Right ventricle myocardium superior (tissue), 1 donor: ENCODE data around the gene CCT5. TPM values are rescaled to one million over a fixed set of nuclear protein-coding genes. Genes with fewer than 3 reads are reported as not detected.
"Not testable (repeated sequence)": the region's sequence is repeated elsewhere in the genome, so short reads cannot be mapped to it uniquely, and the experiment has no call there.

Experiments
- ATAC-seq: fragments of 200-7000 bp; cut with Tn5 transposase; one replicate; pipeline ENCODE4 v1.9.1; 2020; ENCODE audit warnings: mild to moderate bottlenecking; ENCODE audit not compliant: poor library complexity
- DNase-seq: peaks from one replicate; pipeline ENCODE4 v3.0.0-alpha.2; 2020
- intact Hi-C: fragments of 100-400 bp; cut with DNase I; formaldehyde crosslinking; loops from one replicate; pipeline ENCODE4 v1.11.2; 2022
- total RNA-seq: library from RNA; stranded (reverse); fragmentation: NEBNext Ultra II Directional; extraction: Animal tissue kit (Norgen Biotek cat#: 25700); gene quantifications from one replicate; pipeline ENCODE4 v1.2.1, GENCODE V29; 2021
- donor health status: DM: no; HTN: yes; CAD: no; lungs with severe emphysema.

CCT5 gene
- total RNA-seq, 1 donor from 2014 or later = 92.8 TPM

DNA sequence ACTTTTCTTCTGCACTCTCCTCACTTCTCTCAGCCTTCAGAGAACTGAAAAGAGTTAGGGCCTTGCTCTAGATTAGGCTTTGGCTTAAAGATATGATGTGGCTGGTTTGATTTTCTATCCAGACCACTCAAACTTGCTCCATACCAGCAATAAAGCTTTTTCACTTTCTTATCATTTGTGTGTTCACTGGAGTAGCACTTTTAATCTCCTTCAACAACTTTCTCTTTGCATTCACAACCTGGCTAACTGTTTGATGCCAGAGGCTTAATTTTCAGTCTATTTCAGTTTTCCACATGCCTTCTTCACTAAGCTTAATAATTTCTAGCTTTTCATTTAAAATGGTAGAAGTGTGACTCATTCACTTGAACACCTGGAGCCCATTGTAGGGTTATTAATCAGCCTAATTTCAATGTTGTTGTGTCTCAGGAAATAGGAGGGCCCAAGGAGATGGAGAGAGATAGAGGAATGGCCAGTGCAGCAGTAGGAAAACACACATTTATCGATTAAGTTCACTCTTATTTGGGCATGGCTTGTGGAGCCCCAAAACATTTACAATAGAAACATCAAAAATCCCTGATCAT lies 6.3 kb upstream of the CCT5 start:
- intact Hi-C loops = no loop called here

DNA sequence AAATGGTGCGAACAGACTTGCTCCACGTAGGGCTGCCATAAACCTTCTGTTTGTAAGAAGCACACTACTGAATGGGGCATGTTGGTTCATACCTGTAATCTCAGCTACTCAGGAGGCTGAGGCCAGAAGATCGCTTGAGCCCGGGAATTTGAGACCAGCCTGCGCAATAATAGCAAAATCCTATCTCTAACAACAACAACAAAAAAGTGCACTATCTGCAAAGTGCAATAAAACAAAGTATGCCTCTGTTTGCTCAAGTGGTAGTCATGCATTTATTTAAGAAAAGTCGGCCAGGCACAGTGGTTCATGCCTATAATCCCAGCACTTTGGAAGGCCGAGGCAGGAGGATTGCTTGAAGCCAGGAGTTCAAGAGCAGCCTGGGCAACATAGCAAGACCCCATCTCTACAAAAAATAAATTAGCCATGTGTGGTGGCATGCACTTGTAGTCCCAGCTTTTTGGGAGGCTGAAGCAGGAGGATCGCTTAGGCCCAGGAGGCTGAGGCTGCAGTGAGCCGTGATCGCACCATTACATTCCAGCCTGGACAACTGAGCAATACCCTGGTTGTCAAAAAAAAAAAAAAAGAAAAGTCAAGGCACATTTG lies 5.6 kb upstream of the CCT5 start:
- ATAC-seq (no peak), DNase-seq (no peak)
- intact Hi-C loops = no loop called here

More for the DNA sequence above, 6.3 kb upstream of the CCT5 start:
- no peak for ATAC-seq
- DNase-seq = no peak

DNA sequence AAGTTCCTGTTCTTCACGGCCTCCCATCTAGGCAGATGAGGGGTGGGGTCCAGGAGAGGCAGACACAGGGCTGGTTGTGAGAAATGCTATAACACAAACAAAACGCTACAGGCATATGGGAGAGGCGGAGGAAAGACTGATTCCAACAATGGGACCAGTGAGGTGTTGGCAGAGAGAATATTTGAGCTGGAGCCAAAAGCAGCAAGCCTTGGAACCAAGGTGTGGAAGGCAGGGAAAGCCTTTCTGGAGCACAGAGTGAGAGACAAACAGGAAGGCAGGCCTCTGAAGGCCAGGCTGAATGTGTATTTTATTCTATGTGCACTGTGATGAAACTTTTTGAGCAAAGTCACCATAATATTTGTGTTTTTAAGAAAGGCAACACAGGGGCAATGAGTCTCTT lies 3.3 kb upstream of the CCT5 start:
- DNase-seq = no peak
- no peak for ATAC-seq
- intact Hi-C loops = no loop called here

DNA sequence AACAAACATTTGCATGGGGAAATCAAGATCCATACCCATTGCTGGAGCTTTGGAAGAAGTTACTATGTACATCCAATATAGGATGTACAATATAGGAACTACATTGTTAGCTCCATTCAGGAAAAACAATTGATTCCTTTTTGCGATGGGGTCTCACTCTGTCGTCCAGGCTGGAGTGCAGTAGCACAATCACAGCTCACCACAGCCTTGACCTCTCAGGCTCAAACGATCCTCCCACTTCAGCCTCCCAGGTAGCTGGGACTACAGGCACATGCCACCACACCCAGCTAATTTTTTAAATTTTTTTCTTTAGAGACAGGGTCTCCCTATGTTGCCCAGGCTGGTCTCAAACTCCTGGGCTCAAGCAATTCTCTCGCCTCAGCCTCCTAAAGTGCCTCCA lies 2.9 kb upstream of the CCT5 start:
- DNase-seq, intact Hi-C loops, ATAC-seq: not testable (repeated sequence)

DNA sequence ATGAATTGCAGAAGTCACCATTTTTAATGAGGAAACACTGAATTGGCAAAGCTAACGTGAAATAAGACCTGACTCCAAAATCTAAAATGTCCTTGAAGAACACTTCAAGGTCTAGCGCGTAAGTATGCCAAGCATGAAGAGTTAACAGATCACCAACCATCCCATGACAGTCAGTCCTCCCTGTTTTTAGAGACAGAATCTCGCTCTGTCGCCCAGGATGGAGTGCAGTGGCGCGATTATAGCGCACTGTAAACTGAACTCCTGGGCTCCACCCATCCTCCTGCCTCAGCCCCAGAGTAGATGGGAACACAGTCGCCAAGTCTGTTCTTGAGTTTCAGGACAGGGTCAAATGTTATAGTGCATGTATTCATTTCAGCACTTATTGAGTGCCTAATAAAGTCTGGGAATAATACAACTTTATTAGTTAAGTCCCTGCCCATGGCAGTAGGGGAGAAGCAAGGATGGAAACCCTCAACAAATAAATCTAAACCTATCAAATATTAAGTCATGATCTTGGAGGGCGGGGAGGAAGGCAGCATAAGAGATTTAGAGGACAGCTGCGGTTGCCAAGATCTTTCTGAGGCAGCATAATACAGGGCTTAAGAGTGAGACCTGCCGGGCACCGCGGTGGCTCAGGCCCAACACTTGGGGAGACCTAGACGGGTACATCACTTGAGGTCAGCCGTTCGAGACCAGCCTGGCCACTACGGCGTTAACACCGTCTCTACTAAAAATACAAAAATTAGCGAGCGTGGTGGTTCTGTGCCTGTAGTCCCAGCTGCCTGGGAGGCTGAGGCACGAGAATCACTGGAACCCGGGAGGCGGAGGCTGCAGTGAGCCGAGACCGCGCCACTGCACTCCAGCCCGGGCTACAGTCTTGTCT lies 1.5 kb upstream of the CCT5 start:
- ATAC-seq = peak; percentile 0
- DNase-seq = peak; percentile 54
- intact Hi-C loops = no loop called here

DNA sequence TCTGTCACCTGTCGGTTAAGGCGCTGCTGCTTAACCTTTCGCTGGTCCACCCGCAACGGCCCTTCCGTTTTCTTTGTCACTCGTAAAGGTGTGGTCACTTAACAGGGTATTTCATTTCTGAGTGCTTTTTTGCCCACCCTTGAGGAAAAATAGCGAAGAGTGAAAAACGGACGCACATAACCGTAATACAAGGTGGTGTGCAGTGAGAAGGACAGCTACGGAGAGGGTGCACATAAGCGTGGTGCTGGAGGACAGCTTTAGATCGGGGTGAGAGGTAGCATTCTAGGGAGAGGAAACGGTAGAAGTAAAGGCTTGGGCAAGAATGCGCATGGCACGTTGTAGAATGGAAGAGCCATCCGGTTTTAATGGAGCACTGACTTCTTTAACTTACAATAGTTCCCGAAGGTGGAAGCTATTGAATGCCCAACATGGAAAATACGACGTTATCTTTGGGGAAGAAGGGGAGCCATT lies 761 bp downstream of the CCT5 start:
- ATAC-seq (no peak), DNase-seq (no peak)
- intact Hi-C loops = no loop called here

DNA sequence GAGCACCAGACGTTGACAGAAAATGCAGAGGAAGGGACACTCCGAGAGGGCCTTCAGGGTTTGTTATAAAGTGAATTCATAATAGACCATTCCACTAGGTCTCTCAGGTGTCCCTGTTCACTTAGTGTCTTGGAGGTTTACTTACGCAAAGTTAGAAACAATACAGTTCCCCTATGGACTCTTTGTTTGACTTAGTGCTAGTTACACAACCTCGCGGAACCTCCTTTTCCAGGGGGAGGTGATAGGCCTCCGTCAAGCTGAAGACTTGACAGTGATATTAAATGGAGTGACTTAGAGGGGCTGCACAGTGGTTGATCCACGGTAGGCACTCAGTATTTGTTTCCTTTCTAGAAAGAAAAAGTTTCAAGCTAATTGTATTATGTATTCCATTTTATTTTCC lies 1.3 kb downstream of the CCT5 start:
- no peak for DNase-seq
- no peak for ATAC-seq
- intact Hi-C loops = no loop called here

DNA sequence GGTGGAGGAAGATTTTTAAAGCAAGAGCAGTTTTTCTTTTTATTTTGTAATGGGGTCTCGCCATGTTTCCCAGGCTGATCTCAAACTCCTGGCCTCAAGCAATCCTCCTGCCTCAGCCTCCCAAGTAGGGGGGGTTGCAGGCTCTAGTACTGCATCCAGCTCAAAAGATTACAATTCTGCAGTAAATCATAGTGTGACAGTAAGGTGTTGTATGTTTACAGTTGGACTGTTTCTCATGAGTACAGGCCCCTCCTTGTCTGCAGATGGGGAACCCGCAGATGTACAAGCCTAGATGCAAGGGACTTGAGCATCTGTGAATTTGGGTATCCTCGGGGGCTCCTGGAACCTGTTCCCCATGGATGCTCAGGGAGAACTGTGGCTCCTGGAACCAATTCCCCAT lies 3.3 kb downstream of the CCT5 start:
- DNase-seq (no peak), ATAC-seq (no peak)
- intact Hi-C loops = no loop called here

DNA sequence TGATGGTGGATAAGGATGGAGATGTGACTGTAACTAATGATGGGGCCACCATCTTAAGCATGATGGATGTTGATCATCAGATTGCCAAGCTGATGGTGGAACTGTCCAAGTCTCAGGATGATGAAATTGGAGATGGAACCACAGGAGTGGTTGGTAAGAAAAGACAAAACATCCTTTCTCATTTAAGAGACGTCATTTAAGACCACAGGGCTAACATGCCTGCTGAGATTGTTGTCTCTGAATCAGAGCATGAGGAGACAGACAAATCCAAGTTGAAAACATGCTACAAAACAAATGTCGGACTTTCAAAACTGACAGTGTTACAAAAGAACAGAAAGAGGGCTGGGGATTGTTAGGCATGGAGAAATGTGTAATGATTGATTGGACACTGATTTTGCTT lies 4.6 kb downstream of the CCT5 start:
- ATAC-seq (no peak), DNase-seq (no peak)
- intact Hi-C loops = no loop called here

DNA sequence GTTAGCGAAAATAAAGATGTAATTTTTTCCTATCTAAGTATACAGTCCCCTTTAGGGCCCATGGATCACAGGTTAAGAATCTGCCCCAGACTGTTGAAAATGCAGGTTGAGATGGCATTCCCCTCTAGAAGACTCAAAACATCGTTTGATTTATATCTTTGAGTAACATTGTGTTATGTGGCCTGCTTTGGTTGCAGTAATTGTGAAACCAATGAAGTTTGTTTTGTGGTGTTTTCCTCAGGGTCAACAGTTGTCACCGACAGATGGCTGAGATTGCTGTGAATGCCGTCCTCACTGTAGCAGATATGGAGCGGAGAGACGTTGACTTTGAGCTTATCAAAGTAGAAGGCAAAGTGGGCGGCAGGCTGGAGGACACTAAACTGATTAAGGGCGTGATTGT lies 7.8 kb downstream of the CCT5 start:
- intact Hi-C loops = no loop called here
- no peak for DNase-seq
- ATAC-seq = no peak

DNA sequence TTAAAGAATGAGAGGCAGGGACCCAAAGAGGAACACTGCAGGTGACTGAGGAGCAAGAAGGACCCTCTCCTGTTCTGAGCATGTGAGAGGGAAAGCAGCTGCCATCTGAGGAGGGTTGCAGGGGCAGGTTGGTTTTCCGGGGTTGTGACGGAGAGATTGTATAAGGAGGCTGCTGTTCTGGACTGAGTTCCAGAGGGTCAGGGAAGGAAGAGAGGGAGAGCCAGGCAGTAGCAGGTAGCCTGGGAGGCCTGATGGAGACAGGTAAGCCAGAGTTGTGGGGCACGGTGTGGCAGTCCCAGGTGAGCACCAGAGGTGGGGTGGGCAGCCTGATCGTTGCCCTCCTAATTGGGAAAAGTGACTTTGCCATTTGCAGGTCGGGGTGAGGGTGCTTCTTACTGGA lies 9.8 kb downstream of the CCT5 start:
- DNase-seq = no peak
- ATAC-seq = no peak
- intact Hi-C loops = no loop called here

DNA sequence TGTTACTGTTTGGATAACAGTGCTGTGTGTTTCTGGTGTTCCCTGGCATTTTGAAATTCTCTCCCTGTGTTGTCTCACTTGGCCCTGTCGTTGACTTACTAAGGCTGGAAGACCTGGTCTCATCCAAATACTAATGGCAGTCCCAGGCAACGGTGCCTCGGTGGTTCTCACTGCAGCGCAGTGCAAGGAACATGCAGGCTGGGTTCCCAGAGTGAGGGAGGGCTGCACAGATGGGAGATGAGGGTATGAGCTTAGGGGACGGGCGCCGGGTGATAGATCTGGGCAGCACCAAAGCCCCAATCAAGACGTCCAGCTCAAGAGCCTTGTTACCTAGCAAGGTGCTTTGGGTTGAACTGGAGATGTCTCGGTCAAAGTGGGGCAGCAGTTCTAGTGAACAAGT lies 11.0 kb downstream of the CCT5 start:
- DNase-seq (no peak), ATAC-seq (no peak)
- intact Hi-C loops = no loop called here

DNA sequence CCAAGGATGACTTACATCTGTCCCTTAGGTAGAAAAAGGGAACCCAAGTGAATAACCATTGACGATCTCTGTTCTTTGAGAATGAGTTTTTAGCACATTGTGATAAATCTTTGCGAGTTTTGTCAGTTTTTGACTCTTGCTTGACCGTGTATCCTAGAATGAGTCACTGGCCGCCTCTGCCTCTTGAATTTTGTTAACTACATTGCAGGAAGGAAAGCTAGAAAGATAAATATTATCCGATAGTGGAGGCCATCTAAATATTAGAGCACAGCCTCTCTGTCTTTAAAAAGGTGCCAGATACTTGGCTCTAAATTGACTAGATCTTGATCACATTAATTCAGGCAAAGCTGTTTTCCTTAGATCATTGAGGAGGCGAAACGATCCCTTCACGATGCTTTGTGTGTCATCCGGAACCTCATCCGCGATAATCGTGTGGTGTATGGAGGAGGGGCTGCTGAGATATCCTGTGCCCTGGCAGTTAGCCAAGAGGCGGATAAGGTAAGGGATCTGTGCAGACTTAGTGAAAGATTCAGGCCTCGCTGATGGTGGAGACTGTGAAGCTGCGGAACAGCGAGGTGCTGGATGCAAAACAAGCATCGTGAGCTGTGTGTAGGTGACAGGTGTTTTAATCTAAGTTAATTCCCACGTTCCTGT lies 12.2 kb downstream of the CCT5 start:
- intact Hi-C loops = no loop called here
- no peak for DNase-seq
- ATAC-seq = peak; percentile 29

DNA sequence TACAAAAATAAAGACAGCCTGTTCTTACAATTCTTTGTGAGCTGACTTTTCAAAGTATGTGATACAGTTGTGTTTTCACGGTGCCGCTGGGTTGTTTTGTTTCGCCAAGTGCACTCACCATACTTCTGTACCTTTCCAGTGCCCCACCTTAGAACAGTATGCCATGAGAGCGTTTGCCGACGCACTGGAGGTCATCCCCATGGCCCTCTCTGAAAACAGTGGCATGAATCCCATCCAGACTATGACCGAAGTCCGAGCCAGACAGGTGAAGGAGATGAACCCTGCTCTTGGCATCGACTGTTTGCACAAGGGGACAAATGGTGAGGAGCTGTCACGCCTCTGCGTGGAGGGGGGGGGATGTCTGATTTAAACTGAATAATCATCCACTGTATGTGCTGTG lies 12.9 kb downstream of the CCT5 start:
- DNase-seq (no peak), ATAC-seq (no peak)
- intact Hi-C loops = no loop called here

DNA sequence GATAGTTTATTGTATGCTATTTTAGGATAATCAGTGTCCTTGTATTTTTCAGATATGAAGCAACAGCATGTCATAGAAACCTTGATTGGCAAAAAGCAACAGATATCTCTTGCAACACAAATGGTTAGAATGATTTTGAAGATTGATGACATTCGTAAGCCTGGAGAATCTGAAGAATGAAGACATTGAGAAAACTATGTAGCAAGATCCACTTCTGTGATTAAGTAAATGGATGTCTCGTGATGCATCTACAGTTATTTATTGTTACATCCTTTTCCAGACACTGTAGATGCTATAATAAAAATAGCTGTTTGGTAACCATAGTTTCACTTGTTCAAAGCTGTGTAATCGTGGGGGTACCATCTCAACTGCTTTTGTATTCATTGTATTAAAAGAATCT lies 14.5 kb downstream of the CCT5 start:
- no peak for ATAC-seq

DNA sequence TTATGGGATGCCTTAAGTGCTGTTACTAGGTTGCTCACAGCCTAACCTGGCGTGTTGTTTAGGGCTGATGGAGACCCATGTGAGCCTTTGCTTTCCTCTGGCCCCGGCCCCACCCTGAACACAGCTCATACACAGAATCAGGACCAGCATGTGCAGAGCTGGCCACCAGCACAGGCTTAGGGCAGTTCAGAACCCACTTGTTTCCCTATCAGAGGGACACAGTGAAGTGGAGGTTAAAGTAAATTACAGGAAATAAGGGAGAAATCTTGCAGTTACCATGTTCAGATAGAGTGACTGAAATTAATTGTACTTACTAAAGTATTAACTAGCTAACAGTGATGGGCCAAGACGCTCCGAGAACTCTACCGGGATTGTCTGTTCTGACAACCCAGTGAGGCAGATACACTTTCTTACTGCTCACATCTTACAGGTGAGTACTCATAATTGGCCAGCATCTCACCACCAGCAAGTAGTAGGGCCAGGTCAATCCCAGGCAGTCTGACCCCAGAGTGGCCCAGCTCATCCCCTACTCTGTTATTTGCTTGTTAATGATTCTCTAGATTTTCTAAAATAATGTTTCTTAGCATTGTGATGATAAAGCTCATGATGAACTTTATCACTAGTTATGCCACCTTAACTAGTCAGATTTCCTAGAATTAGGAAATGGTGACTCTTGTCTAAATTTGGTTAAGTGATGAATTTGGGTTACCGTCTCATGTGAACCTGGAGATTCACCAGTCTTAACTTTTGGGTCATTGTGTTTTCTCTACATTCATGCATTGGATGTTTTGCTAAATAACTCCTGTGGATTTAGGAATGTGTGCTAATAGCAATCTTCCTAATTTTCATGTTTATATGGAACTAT lies 15.4 kb downstream of the CCT5 start:
- intact Hi-C loops = no loop called here
- ATAC-seq (no peak), DNase-seq (no peak)

More for the DNA sequence above, 14.5 kb downstream of the CCT5 start:
- intact Hi-C loops = no loop called here
- no peak for DNase-seq

DNA sequence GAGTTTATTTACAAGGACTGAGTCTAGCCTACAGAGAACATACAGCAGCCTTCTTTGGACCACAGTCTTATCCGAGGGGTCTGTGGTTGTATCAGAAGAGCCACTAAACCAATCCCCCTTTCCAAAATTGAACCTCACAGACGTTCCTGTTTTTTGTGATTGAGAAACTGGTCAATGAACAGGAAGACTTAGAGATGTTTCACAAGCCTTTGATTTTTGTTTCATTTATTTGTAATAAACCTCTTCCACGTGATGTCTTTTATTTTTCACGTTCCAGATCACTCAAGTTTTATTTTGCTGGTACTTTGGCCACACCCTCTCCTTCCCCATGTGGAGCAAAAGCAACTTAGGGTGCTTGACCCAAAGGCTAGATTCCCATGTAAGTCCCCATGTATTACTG lies 16.1 kb downstream of the CCT5 start:
- ATAC-seq (no peak), DNase-seq (no peak)
- intact Hi-C loops = no loop called here

DNA sequence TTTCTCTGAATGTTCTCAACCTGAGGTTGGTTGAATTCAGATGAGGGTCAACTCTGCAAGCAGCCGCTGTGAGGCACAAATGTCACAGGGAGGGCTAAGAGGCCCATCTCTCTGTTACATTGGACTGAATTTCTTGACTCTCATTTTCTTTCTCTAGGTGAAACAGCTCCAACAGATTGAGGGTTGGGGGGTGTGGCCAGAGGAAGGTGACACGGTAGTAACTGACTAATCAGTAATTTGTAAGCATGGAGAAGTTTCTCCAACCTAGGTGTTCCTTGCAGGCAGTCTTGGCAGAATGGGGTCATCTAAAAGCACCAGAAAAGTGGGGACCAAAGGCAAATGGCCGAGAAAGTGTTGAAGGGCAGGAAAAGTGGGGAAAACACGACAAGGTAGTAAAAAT lies 16.8 kb downstream of the CCT5 start:
- no peak for ATAC-seq

DNA sequence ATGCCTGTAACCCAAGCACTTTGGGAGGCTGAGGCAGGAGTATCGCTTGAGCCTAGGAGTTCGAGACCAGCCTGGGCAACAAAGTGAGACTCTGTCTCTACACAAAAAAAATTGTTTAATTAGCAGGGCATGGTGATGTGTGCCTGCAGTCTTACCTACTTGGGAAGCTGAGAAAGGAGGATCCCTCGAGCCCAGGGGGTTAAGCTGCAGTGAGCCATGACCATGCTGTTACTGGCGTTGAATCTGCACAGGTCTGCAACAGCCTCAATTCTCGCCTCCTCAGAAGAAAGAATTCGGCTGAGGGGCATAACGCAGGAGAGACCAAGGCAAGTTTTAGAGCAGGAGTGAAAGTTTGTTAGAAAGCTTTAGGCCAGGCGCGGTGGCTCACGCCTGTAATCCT lies 18.0 kb downstream of the CCT5 start:
- DNase-seq = no peak
- ATAC-seq = no peak
- intact Hi-C loops = no loop called here

More for the DNA sequence above, 16.8 kb downstream of the CCT5 start:
- intact Hi-C loops = no loop called here
- DNase-seq = no peak
